Measurements from ENCODE around the gene NFAM1. TPM values are rescaled to one million over a fixed set of nuclear protein-coding genes. Genes with fewer than 3 reads are reported as not detected.
A peak's percentile ranks its signal among the peaks of the same experiment; 100 is the strongest.

NFAM1 gene
- total and polyA plus RNA-seq, 4 donors: 1.2 to 2.5 (median 1.8) TPM

- Histone ChIP-seq H3K9me3 (ENCODE audit: control insufficient read depth, insufficient read depth, low read length) (no peaks in the 10 kb centered on the region), H3K4me1 (ENCODE audit: control insufficient read depth, insufficient read depth, low read length) (peaks cover 5% of the 10 kb centered on the region), H3K27ac (ENCODE audit: low read depth, low read length) (no peak overlapping the region), H3K36me3 (ENCODE audit: control insufficient read depth, insufficient read depth, low read length) (no peaks in the 10 kb centered on the region), H3K4me3 (ENCODE audit: low read depth, low read length) (no peak overlapping the region), H3K27me3 (ENCODE audit: control insufficient read depth, insufficient read depth, low read length) (peaks cover 3% of the 10 kb centered on the region)
- WGBS (ENCODE audit: insufficient coverage): 19% methylated on average over 6 of the region's 21 CpGs
- peak in 1 of 6 donors; percentile 81 for DNase-seq (ENCODE audit: low read depth in 4 of 6, low spot score in 6 of 6)
Observed at GRCh38 chr22:42459287-42460063, 27.3 kb upstream of the NFAM1 start.

- H3K9me3 ChIP-seq (ENCODE audit: control insufficient read depth, insufficient read depth, low read length): no peaks in the 10 kb centered on the region
- H3K27ac ChIP-seq (ENCODE audit: low read depth, low read length): no peak overlapping the region
- no peaks in the 10 kb centered on the region for H3K27me3 ChIP-seq (ENCODE audit: control insufficient read depth, insufficient read depth, low read length)
- no peak for DNase-seq (ENCODE audit: low read depth in 4 of 6, low spot score in 6 of 6)
- H3K36me3 ChIP-seq (ENCODE audit: control insufficient read depth, insufficient read depth, low read length): no peaks in the 10 kb centered on the region
- no peak overlapping the region for H3K4me3 ChIP-seq (ENCODE audit: low read depth, low read length)
- H3K4me1 ChIP-seq (ENCODE audit: control insufficient read depth, insufficient read depth, low read length): no peaks in the 10 kb centered on the region
- WGBS (ENCODE audit: insufficient coverage): 76% methylated on average over 6 of the region's 6 CpGs
Observed at GRCh38 chr22:42452916-42453315, 20.7 kb upstream of the NFAM1 start.

GRCh38 chr22:42452456-42452855 lies 20.3 kb upstream of the NFAM1 start:
- no peak overlapping the region for H3K4me3 ChIP-seq (ENCODE audit: low read depth, low read length)
- WGBS (ENCODE audit: insufficient coverage): 75% methylated on average over 10 of the region's 11 CpGs
- H3K4me1 ChIP-seq (ENCODE audit: control insufficient read depth, insufficient read depth, low read length): no peaks in the 10 kb centered on the region
- H3K27me3 ChIP-seq (ENCODE audit: control insufficient read depth, insufficient read depth, low read length): no peaks in the 10 kb centered on the region
- H3K36me3 ChIP-seq (ENCODE audit: control insufficient read depth, insufficient read depth, low read length): no peaks in the 10 kb centered on the region
- no peak for DNase-seq (ENCODE audit: low read depth in 4 of 6, low spot score in 6 of 6)
- no peak overlapping the region for H3K27ac ChIP-seq (ENCODE audit: low read depth, low read length)
- H3K9me3 ChIP-seq (ENCODE audit: control insufficient read depth, insufficient read depth, low read length): no peaks in the 10 kb centered on the region

- Histone ChIP-seq H3K36me3 (ENCODE audit: control insufficient read depth, insufficient read depth, low read length) (no peaks in the 10 kb centered on the region), H3K27ac (ENCODE audit: low read depth, low read length) (no peak overlapping the region), H3K27me3 (ENCODE audit: control insufficient read depth, insufficient read depth, low read length) (no peaks in the 10 kb centered on the region), H3K4me1 (ENCODE audit: control insufficient read depth, insufficient read depth, low read length) (no peaks in the 10 kb centered on the region), H3K9me3 (ENCODE audit: control insufficient read depth, insufficient read depth, low read length) (no peaks in the 10 kb centered on the region), H3K4me3 (ENCODE audit: low read depth, low read length) (no peak overlapping the region)
- DNase-seq (ENCODE audit: low read depth in 4 of 6, low spot score in 6 of 6): no peak
- WGBS (ENCODE audit: insufficient coverage): 86% methylated on average over 8 of the region's 11 CpGs
Observed at GRCh38 chr22:42451499-42452145, 19.4 kb upstream of the NFAM1 start.

GRCh38 chr22:42450862-42451261 lies 18.7 kb upstream of the NFAM1 start:
- Histone ChIP-seq H3K36me3 (ENCODE audit: control insufficient read depth, insufficient read depth, low read length) (no peaks in the 10 kb centered on the region), H3K27ac (ENCODE audit: low read depth, low read length) (no peak overlapping the region), H3K27me3 (ENCODE audit: control insufficient read depth, insufficient read depth, low read length) (no peaks in the 10 kb centered on the region), H3K4me3 (ENCODE audit: low read depth, low read length) (no peak overlapping the region), H3K4me1 (ENCODE audit: control insufficient read depth, insufficient read depth, low read length) (no peaks in the 10 kb centered on the region), H3K9me3 (ENCODE audit: control insufficient read depth, insufficient read depth, low read length) (no peaks in the 10 kb centered on the region)
- WGBS (ENCODE audit: insufficient coverage): 90% methylated on average over 6 of the region's 6 CpGs
- DNase-seq (ENCODE audit: low read depth in 4 of 6, low spot score in 6 of 6): no peak

GRCh38 chr22:42446151-42446550 lies 13.9 kb upstream of the NFAM1 start:
- Histone ChIP-seq H3K4me3 (ENCODE audit: low read depth, low read length) (no peak overlapping the region), H3K27ac (ENCODE audit: low read depth, low read length) (no peak overlapping the region), H3K9me3 (ENCODE audit: control insufficient read depth, insufficient read depth, low read length) (no peaks in the 10 kb centered on the region), H3K4me1 (ENCODE audit: control insufficient read depth, insufficient read depth, low read length) (peaks cover 18% of the 10 kb centered on the region), H3K36me3 (ENCODE audit: control insufficient read depth, insufficient read depth, low read length) (no peaks in the 10 kb centered on the region), H3K27me3 (ENCODE audit: control insufficient read depth, insufficient read depth, low read length) (no peaks in the 10 kb centered on the region)
- no peak for DNase-seq (ENCODE audit: low read depth in 4 of 6, low spot score in 6 of 6)
- no CpG with 5 or more reads among the region's 13 CpGs for WGBS (ENCODE audit: insufficient coverage)

GRCh38 chr22:42444077-42444904 lies 12.1 kb upstream of the NFAM1 start:
- Histone ChIP-seq H3K4me3 (ENCODE audit: low read depth, low read length) (peak overlapping the region; percentile 49), H3K27me3 (ENCODE audit: control insufficient read depth, insufficient read depth, low read length) (no peaks in the 10 kb centered on the region), H3K9me3 (ENCODE audit: control insufficient read depth, insufficient read depth, low read length) (no peaks in the 10 kb centered on the region), H3K27ac (ENCODE audit: low read depth, low read length) (peak overlapping the region; percentile 85), H3K36me3 (ENCODE audit: control insufficient read depth, insufficient read depth, low read length) (no peaks in the 10 kb centered on the region), H3K4me1 (ENCODE audit: control insufficient read depth, insufficient read depth, low read length) (peaks cover 24% of the 10 kb centered on the region)
- peak; percentile 74 to 96 (median 82) for DNase-seq (ENCODE audit: low read depth in 4 of 6, low spot score in 6 of 6)
- 2% methylated on average over 18 of the region's 28 CpGs for WGBS (ENCODE audit: insufficient coverage)

GRCh38 chr22:42443240-42444076 lies 11.3 kb upstream of the NFAM1 start:
- Histone ChIP-seq H3K36me3 (ENCODE audit: control insufficient read depth, insufficient read depth, low read length) (no peaks in the 10 kb centered on the region), H3K27ac (ENCODE audit: low read depth, low read length) (peak overlapping the region; percentile 85), H3K27me3 (ENCODE audit: control insufficient read depth, insufficient read depth, low read length) (no peaks in the 10 kb centered on the region), H3K4me1 (ENCODE audit: control insufficient read depth, insufficient read depth, low read length) (peaks cover 24% of the 10 kb centered on the region), H3K4me3 (ENCODE audit: low read depth, low read length) (peak overlapping the region; percentile 49), H3K9me3 (ENCODE audit: control insufficient read depth, insufficient read depth, low read length) (no peaks in the 10 kb centered on the region)
- peak in 1 of 6 donors; percentile 57 for DNase-seq (ENCODE audit: low read depth in 4 of 6, low spot score in 6 of 6)
- 11% methylated on average over 3 of the region's 6 CpGs for WGBS (ENCODE audit: insufficient coverage)

- H3K4me3 ChIP-seq (ENCODE audit: low read depth, low read length): no peak overlapping the region
- no peaks in the 10 kb centered on the region for H3K9me3 ChIP-seq (ENCODE audit: control insufficient read depth, insufficient read depth, low read length)
- H3K4me1 ChIP-seq (ENCODE audit: control insufficient read depth, insufficient read depth, low read length): peaks cover 29% of the 10 kb centered on the region
- no peak for DNase-seq (ENCODE audit: low read depth in 4 of 6, low spot score in 6 of 6)
- no peak overlapping the region for H3K27ac ChIP-seq (ENCODE audit: low read depth, low read length)
- WGBS (ENCODE audit: insufficient coverage): no CpG with 5 or more reads among the region's 4 CpGs
- H3K36me3 ChIP-seq (ENCODE audit: control insufficient read depth, insufficient read depth, low read length): no peaks in the 10 kb centered on the region
- H3K27me3 ChIP-seq (ENCODE audit: control insufficient read depth, insufficient read depth, low read length): no peaks in the 10 kb centered on the region
Observed at GRCh38 chr22:42442748-42443147, 10.5 kb upstream of the NFAM1 start.
